Karpas-422 (cell line): ENCODE results near the gene KAZN. TPM values are rescaled to one million over a fixed set of nuclear protein-coding genes. Genes with fewer than 3 reads are reported as not detected.

Experiments
- DNase-seq: peaks from one replicate; pipeline ENCODE4 v3.0.0-alpha.2; 2015
- H2AFZ ChIP-seq: fragments of 200-600 bp; sonication (generic); 2 replicates; pipeline ENCODE4 v1.6.1; 2014; ENCODE audit warnings: antibody characterized with exemption, low read length, mixed read lengths
- H3K27ac ChIP-seq: fragments of 200-600 bp; sonication (generic); 2 replicates; pipeline ENCODE4 v1.5.1; 2014; ENCODE audit warnings: mild to moderate bottlenecking, low read length, moderate library complexity
- H3K27me3 ChIP-seq: fragments of 200-600 bp; sonication (generic); 2 replicates; pipeline ENCODE4 v1.6.1; 2014; ENCODE audit warnings: low read length, mixed read lengths
- H3K36me3 ChIP-seq: fragments of 200-600 bp; sonication (generic); 2 replicates; pipeline ENCODE4 v1.6.1; 2014; ENCODE audit warnings: low read length, mixed read lengths; ENCODE audit not compliant: insufficient read depth
- H3K4me1 ChIP-seq: fragments of 200-600 bp; sonication (generic); 2 replicates; pipeline ENCODE4 v1.6.1; 2014; ENCODE audit warnings: mild to moderate bottlenecking, low read length, mixed read lengths
- H3K4me2 ChIP-seq: fragments of 200-600 bp; sonication (generic); 2 replicates; pipeline ENCODE4 v1.6.1; 2014; ENCODE audit warnings: low read length, low read depth, mild to moderate bottlenecking; ENCODE audit not compliant: poor library complexity, severe bottlenecking
- H3K4me3 ChIP-seq: fragments of 200-600 bp; sonication (generic); 2 replicates; pipeline ENCODE4 v1.5.1; 2014; ENCODE audit warnings: mild to moderate bottlenecking, antibody characterized with exemption, low read length, mixed read lengths
- H3K79me2 ChIP-seq: fragments of 200-600 bp; sonication (generic); 2 replicates; pipeline ENCODE4 v1.6.1; 2014; ENCODE audit warnings: mild to moderate bottlenecking, low read length, mixed read lengths
- H3K9ac ChIP-seq: fragments of 200-600 bp; sonication (generic); 2 replicates; pipeline ENCODE4 v1.6.0; 2014; ENCODE audit warnings: low read length
- H3K9me2 ChIP-seq: fragments of 200-600 bp; sonication (generic), shearing (Covaris generic); replicated peaks from 2 replicates; pipeline ENCODE4 v1.6.0; 2014; ENCODE audit warnings: mild to moderate bottlenecking, low read length, moderate library complexity; ENCODE audit not compliant: insufficient read depth
- H3K9me3 ChIP-seq: fragments of 300-700, 200-600 bp; sonication (generic); 2 replicates; pipeline ENCODE4 v1.6.1; 2014; ENCODE audit warnings: low read length, mixed read lengths
- H4K20me1 ChIP-seq: fragments of 200-600 bp; sonication (generic); 2 replicates; pipeline ENCODE4 v1.6.1; 2014; ENCODE audit warnings: mild to moderate bottlenecking, antibody characterized with exemption, low read length, low read depth; ENCODE audit not compliant: insufficient read depth
- total RNA-seq: library from RNA; depleted of rRNA; stranded (reverse); fragments of >200 nt; shearing (Covaris generic); gene quantifications from 2 replicates; pipeline ENCODE4 v1.2.3, GENCODE V29; 2014; ENCODE audit warnings: low replicate concordance

Gene KAZN
- total RNA-seq, 1 experiment from 2014 or later = not detected

DNA sequence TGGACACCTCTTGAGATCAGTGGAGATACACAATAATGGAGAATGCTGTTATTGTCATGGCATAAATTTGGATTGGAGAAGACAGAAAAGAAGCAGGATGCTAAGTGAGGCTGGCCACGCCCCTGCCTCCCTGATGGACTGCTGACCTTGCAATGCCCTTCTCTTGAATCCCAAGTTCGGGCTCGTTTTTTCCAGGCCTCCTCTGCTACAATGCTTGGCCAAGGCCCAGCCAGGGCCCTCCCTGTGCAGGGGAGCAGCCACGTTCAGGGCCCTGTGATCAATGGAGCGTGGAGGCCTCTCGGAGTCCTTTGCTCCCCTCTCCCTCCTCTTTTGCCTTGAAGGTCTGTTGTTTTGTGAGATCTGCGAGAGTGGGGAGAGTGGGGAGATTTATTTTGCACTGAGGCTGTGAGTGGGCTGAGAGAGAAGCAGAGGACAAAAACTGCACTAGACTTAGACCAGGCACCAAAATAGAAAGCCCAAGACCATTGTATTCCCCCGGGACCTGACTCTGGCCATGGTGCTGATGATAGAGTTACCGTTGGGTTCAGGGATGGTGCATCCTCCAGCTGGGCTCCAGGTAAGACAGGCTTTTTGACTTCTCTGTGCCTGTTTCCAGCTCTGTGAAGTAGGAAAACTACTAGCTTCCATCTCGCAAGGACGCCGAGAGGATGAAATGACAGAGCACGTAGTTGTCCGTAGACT, 268.6 kb downstream of the KAZN start:
- Histone ChIP-seq H3K36me3 (no peaks in the 10 kb centered on the region), H2AFZ (no peak overlapping the region), H3K4me1 (no peaks in the 10 kb centered on the region), H4K20me1 (no peaks in the 10 kb centered on the region), H3K27me3 (no peaks in the 10 kb centered on the region), H3K79me2 (no peaks in the 10 kb centered on the region), H3K27ac (no peak overlapping the region), H3K9me2 (no peaks in the 10 kb centered on the region), H3K9me3 (no peaks in the 10 kb centered on the region), H3K9ac (no peak overlapping the region), H3K4me3 (no peak overlapping the region), H3K4me2 (no peak overlapping the region)
- no peak for DNase-seq

DNA sequence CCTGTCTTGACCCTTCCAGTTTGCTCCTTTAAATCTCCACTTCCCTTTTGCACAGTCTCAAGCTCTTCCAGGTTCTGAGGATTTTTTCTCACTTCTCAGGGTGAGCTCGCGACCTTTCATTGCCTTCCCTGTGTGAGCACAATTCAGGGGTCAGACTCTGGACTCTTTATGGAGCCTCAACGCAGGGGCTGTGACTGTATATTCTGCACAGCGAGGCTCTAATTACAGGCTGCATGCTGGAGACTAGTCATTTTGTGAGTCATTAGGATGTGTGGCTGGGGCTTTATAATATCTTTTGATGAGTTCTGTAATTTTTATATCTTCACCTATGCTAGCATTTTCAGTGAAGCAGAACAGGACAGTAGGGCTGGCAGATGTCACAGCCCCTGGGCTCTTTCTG, 270.7 kb downstream of the KAZN start:
- no peaks in the 10 kb centered on the region for H4K20me1 ChIP-seq
- DNase-seq = no peak
- H2AFZ ChIP-seq = no peak overlapping the region
- H3K9me2 ChIP-seq = no peaks in the 10 kb centered on the region
- H3K79me2 ChIP-seq = no peaks in the 10 kb centered on the region
- H3K9ac ChIP-seq = no peak overlapping the region
- no peaks in the 10 kb centered on the region for H3K27me3 ChIP-seq
- no peak overlapping the region for H3K27ac ChIP-seq
- no peaks in the 10 kb centered on the region for H3K9me3 ChIP-seq
- H3K4me1 ChIP-seq = no peaks in the 10 kb centered on the region
- H3K4me2 ChIP-seq = no peak overlapping the region
- no peak overlapping the region for H3K4me3 ChIP-seq
- no peaks in the 10 kb centered on the region for H3K36me3 ChIP-seq

DNA sequence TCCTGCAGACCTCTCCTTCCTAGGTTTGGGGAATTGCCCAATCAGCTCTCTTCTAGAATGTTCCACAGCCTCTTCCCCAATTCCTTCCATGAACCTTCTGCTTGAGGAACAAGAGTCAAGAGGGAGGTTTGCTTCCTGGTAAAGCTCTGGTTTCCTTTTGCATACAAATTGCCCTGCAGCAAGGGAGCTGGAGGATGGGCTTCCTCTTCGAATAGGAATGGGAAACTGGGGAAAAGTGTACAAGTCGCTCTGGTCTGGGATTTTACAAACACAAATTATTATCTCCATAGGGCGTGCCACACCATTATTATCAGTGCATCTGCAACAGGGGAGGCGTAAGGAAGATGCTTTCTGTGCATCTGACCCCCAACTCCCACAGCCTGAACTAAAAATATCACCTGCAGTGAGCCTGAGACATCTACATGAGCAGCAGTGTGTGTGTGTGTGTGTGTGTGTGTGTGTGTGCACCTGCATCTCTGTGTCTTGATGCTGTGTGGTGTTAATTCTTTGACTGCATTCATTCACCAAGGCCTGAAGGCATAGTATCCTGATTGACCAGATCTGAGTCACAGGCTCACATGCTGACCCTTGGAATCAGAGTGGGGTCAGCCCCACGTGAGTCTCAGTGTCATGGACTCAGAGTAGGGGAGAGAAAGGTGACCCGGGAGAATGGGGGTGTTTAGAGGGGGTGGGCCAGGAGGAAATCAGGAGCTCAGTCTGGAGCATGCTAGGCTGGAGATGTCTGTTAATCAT, 272.9 kb downstream of the KAZN start:
- Histone ChIP-seq H3K27me3 (no peaks in the 10 kb centered on the region), H3K9ac (no peak overlapping the region), H4K20me1 (no peaks in the 10 kb centered on the region), H2AFZ (no peak overlapping the region), H3K9me3 (no peaks in the 10 kb centered on the region), H3K79me2 (no peaks in the 10 kb centered on the region), H3K4me3 (no peak overlapping the region), H3K9me2 (no peaks in the 10 kb centered on the region), H3K4me1 (no peaks in the 10 kb centered on the region), H3K36me3 (no peaks in the 10 kb centered on the region), H3K4me2 (no peak overlapping the region), H3K27ac (no peak overlapping the region)
- DNase-seq = no peak

DNA sequence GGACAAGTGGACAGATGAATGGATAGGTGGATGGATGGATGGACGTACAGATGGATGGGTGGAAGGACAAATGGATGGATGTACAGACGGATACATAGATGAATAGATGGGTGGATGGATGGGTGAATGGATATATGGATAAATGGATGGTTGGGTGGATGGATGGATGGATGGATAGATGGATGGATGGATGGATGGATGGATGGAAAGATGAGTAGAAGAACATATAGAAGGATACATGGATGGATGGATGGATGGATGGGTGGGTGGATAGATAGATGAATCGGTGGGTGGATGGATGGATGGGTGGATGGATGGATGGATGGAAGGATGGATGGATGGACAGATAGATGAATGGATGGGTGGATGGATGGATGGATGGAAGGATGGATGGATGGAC, 274.3 kb downstream of the KAZN start:
- H2AFZ ChIP-seq = no peak overlapping the region
- no peak for DNase-seq
- H3K9me2 ChIP-seq = no peaks in the 10 kb centered on the region
- H3K27ac ChIP-seq = no peak overlapping the region
- H3K27me3 ChIP-seq = no peaks in the 10 kb centered on the region
- no peaks in the 10 kb centered on the region for H3K4me1 ChIP-seq
- no peaks in the 10 kb centered on the region for H3K9me3 ChIP-seq
- no peaks in the 10 kb centered on the region for H4K20me1 ChIP-seq
- H3K79me2 ChIP-seq = no peaks in the 10 kb centered on the region
- no peak overlapping the region for H3K4me3 ChIP-seq
- no peaks in the 10 kb centered on the region for H3K36me3 ChIP-seq
- H3K9ac ChIP-seq = no peak overlapping the region
- no peak overlapping the region for H3K4me2 ChIP-seq

DNA sequence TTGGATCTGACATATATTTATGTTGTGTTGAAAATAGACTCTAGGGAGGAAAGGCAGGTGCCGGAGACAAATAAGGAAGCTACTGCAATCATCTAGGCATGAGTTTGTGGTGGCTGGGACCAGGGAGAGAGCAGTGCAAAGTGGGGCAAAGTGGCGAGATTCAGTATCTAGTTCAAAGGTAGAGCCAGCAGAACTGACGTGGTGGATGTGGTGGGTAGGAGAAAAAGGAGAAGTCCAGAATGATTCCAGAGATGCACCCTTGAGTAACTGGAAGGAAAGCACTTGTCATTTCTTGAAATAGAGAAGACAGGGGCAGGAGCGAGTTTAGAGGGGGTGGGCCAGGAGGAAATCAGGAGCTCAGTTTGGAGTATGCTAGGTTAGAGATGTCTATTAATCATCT, 275.2 kb downstream of the KAZN start:
- no peak overlapping the region for H3K4me2 ChIP-seq
- no peaks in the 10 kb centered on the region for H4K20me1 ChIP-seq
- H3K9ac ChIP-seq = no peak overlapping the region
- no peaks in the 10 kb centered on the region for H3K79me2 ChIP-seq
- DNase-seq = no peak
- H3K27me3 ChIP-seq = no peaks in the 10 kb centered on the region
- no peaks in the 10 kb centered on the region for H3K4me1 ChIP-seq
- no peak overlapping the region for H3K4me3 ChIP-seq
- H3K36me3 ChIP-seq = no peaks in the 10 kb centered on the region
- H3K9me2 ChIP-seq = no peaks in the 10 kb centered on the region
- H3K9me3 ChIP-seq = no peaks in the 10 kb centered on the region
- H3K27ac ChIP-seq = no peak overlapping the region
- H2AFZ ChIP-seq = no peak overlapping the region

DNA sequence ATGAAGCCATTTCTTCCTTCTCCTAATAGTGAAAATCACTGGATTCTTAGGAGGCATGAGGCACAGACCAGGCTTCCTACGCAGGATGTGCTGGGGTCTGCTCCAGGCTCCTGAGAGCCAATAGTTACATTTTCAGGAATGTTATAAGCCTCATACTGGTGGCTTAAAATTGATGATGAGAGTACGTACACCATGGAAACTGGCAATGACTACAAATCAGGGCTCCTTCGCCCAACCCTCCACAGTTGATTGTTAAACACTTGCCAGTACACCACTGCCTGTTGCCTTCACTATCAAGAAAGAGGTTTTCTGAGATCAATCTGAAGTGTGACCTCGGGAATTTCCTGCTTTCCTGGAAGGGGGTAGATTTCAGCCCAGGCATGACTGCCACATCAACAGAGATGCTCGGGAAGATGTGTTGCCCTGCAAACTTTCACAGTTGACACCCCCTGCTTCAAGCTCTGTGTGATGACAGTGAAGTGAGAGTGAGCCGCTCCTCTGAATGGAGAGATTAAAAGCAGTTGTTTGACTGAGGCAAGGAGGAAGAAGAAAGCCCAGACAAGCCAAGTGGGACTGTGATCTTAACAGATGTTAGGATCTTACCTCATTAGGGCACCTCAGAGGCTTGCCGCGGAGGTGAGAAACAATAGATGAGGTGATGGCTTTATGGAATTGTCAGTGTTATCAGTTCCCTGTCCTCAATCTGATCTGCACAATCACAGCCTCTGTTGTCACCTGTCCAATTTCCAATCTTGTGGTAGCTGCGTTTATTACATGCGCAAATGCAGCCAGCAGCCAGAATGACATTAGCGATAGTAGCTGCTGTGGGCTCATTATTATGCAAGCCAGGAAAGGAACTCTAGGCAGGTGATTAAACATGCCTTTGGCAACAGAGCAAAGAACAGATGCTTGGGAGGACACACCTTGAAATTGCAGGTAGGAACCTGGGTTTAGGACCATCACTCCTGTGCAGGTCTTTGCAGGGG, 277.3 kb downstream of the KAZN start:
- Histone ChIP-seq H3K9ac (no peak overlapping the region), H3K27me3 (no peaks in the 10 kb centered on the region), H3K9me3 (no peaks in the 10 kb centered on the region), H2AFZ (no peak overlapping the region), H3K9me2 (no peaks in the 10 kb centered on the region), H3K79me2 (no peaks in the 10 kb centered on the region), H3K4me1 (no peaks in the 10 kb centered on the region), H4K20me1 (no peaks in the 10 kb centered on the region), H3K4me3 (no peak overlapping the region), H3K4me2 (no peak overlapping the region), H3K36me3 (no peaks in the 10 kb centered on the region), H3K27ac (no peak overlapping the region)
- DNase-seq = no peak

DNA sequence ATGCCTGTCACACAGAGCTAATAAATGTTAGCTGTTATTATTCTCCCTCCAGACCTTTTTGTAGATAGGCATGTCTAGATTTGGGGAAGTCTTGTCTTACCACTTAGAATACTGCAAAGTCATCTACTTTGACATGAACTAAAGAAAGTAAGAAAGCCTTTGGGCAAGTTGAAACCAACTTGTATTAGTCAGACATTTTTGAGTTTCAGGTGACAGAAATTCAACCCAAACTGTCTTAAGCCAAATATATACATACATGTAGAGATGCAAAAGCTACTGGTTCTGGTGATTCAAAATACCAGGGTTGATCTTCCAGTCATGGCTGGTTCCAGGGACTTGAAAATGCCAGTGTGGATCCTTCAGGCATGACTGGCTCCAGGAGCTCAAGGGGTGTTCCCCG, 278.3 kb downstream of the KAZN start:
- no peaks in the 10 kb centered on the region for H3K9me3 ChIP-seq

DNA sequence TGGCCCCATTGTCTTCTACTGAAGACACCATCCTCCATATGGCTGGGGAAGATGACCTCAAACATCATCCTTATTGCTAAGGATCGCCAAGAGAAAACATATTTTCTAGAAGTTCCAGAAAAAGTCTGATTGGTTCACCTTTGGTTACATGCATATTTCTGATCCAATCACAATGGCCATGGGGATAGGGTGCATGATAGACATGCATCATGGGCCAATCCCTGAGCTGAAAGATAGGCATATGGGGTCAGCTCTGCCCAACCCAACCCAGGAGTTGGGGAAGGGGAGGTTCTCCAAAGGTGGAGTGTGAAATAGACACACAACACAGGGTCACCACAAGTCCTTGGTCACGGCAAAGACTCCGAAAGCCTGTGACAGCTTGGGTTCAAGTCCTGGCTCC, 278.7 kb downstream of the KAZN start:
- peaks cover 9% of the 10 kb centered on the region for H3K4me1 ChIP-seq
- no peaks in the 10 kb centered on the region for H3K27me3 ChIP-seq
- H3K27ac ChIP-seq = no peak overlapping the region
- no peaks in the 10 kb centered on the region for H4K20me1 ChIP-seq
- H3K9ac ChIP-seq = no peak overlapping the region
- H2AFZ ChIP-seq = no peak overlapping the region
- no peak overlapping the region for H3K4me3 ChIP-seq
- no peak for DNase-seq
- H3K9me2 ChIP-seq = no peaks in the 10 kb centered on the region
- no peak overlapping the region for H3K4me2 ChIP-seq
- H3K36me3 ChIP-seq = no peaks in the 10 kb centered on the region
- no peaks in the 10 kb centered on the region for H3K9me3 ChIP-seq
- no peaks in the 10 kb centered on the region for H3K79me2 ChIP-seq

More for the DNA sequence above, 278.3 kb downstream of the KAZN start:
- H2AFZ ChIP-seq = no peak overlapping the region
- H3K4me2 ChIP-seq = no peak overlapping the region
- no peak overlapping the region for H3K27ac ChIP-seq
- no peaks in the 10 kb centered on the region for H3K36me3 ChIP-seq
- H3K4me1 ChIP-seq = peaks cover 4% of the 10 kb centered on the region
- no peaks in the 10 kb centered on the region for H3K27me3 ChIP-seq
- H3K79me2 ChIP-seq = no peaks in the 10 kb centered on the region
- H3K9me2 ChIP-seq = no peaks in the 10 kb centered on the region
- DNase-seq = no peak
- no peaks in the 10 kb centered on the region for H4K20me1 ChIP-seq
- H3K9ac ChIP-seq = no peak overlapping the region
- H3K4me3 ChIP-seq = no peak overlapping the region
